Naive thymus-derived CD8-positive, alpha-beta T cell (primary cell): ENCODE measurements around the gene PRR27. TPM values are rescaled to one million over a fixed set of nuclear protein-coding genes. Genes with fewer than 3 reads are reported as not detected.
"Not testable (repeated sequence)": the region's sequence is repeated elsewhere in the genome, so short reads cannot be mapped to it uniquely, and the experiment has no call there.

ENCODE experiments used
- ATAC-seq, 2 donors: fragments of 150-1000 bp; cut with Tn5 transposase in 1 of 2; sonication (Bioruptor Pico), chemical (Tn5 transposase) in 1 of 2; 1 replicate in 1 of 2; 2 replicates in 1 of 2; pipeline ENCODE4 v1.10.0; 2021; ENCODE audit warnings: mild to moderate bottlenecking in 2 of 2, moderate library complexity in 2 of 2
- POLR2A ChIA-PET: fragments of 350-600 bp; sonication (Branson Sonifier 250); formaldehyde crosslinking; loops from one replicate; lab custom pipeline; 2021; ENCODE audit warnings: antibody characterized with exemption; lab: Charles Lee
- DNase-seq, 10 donors: peaks; one replicate each; pipeline versions ENCODE4 v3.0.0 to v3.0.0-alpha.2; 2020 to 2022
- H3K27ac Mint-ChIP-seq, 10 donors: one replicate each; pipeline ENCODE4 v1.8.0; 2020 to 2022; ENCODE audit warnings: mild to moderate bottlenecking in 10 of 10, mixed read lengths in 10 of 10, moderate library complexity in 4 of 10, inconsistent platforms in 1 of 10
- H3K27me3 Mint-ChIP-seq, 5 donors: one replicate each; pipeline ENCODE4 v1.8.0; 2021 to 2022; ENCODE audit warnings: mixed read lengths in 5 of 5
- H3K36me3 Mint-ChIP-seq, 3 donors: one replicate each; pipeline ENCODE4 v1.8.0; 2020 to 2022; ENCODE audit warnings: mixed read lengths in 3 of 3, mild to moderate bottlenecking in 2 of 3, inconsistent platforms in 1 of 3
- H3K4me1 Mint-ChIP-seq, 4 donors: one replicate each; pipeline ENCODE4 v1.8.0; 2021 to 2022; ENCODE audit warnings: mixed read lengths in 4 of 4
- H3K4me3 Mint-ChIP-seq, 10 donors: one replicate each; pipeline ENCODE4 v1.8.0; 2020 to 2022; ENCODE audit warnings: mild to moderate bottlenecking in 10 of 10, mixed read lengths in 10 of 10, moderate library complexity in 6 of 10, inconsistent platforms in 1 of 10
- H3K9me3 Mint-ChIP-seq, 9 donors: one replicate each; pipeline ENCODE4 v1.8.0; 2020 to 2022; ENCODE audit warnings: mixed read lengths in 9 of 9, mild to moderate bottlenecking in 3 of 9, inconsistent platforms in 1 of 9, moderate library complexity in 1 of 9
- polyA plus RNA-seq, 3 donors: library from polyadenylated mRNA; unstranded; fragments of 300-500 nt; fragmentation: Illumina TruSeq; gene quantifications; one replicate each; pipeline ENCODE4 v1.2.3, GENCODE V29; 2021
- total RNA-seq, 8 experiments: library from RNA in 2 of 8; stranded (reverse) in 2 of 8; gene quantifications; one replicate each; pipeline ENCODE4 v1.2.3 and lab custom pipeline; 2021 to 2026

Gene PRR27
- total and polyA plus RNA-seq, 5 experiments from 2014 or later, result not detected

DNA sequence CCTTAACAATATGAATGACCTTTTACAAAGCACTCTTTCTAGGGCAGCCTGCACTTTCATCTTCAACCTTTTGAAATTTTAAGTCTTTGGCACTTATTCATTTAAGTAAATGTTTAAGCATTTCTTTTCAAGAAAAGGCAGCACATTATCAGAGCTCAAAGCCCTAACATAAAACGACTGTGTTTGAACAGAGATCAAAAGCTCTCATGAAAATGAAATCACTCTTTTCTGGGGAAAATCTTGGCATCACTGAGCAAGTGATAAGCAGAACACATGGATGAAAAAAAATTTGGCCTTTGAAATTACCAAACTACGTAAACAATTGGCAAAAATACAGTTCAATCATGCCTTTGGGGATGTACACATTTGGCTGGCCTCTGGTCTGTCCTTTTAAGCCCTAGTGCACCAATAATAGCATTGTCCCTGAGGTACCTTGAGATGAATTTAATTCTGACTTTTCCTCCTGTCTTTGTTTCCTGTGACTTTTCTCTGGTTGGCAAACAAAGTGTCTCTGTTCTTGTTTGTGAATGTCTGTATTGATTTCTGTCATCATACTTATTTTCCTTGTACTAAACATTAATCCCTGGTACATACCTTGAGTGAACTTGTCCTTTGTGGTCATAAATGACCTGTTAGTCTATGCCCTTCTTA lies 28.6 kb downstream of the PRR27 start:
- no peak overlapping the region for H3K4me3 Mint-ChIP-seq
- POLR2A ChIA-PET, result no interaction called here

DNA sequence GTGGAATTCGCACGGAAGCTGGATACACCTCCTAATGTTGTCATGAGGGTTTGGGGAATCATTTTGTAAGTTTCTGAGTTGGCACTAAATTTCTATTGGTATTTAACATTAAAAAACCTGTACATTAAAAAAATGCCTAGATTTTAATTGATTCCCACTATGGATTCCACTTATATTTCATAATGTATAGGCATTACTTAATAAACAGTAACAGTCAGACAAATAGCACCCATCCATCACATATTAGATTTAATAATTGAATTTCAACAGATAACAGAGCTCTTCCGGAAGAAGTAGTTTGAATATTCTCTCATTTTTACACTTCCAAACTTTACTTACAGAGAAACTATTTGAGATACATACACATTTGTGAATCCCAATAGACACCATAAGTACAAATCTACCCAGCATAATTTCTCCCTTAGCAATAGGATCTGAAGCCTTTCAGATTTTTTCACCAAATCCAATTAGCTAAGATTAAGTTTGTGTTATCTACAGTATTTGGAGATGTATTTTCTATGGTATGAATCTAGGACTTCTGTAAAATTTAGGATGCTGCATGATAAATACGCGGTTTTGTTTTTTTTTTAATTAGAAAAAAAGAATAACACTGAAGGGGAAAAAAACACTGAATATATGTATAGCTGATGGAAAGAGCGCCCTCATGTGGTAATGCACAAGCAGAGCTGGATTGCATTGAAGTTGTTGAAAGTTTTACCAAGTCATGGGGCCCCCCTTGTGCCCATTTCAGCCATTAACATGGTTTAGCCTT lies 29.3 kb downstream of the PRR27 start:
- no peaks in the 10 kb centered on the region for H3K4me1 Mint-ChIP-seq
- no peak for ATAC-seq
- H3K27me3 Mint-ChIP-seq, result peaks cover 0 to 7% (median 0%) of the 10 kb centered on the region in 5 donors
- POLR2A ChIA-PET, result no interaction called here
- no peak overlapping the region for H3K27ac Mint-ChIP-seq
- no peaks in the 10 kb centered on the region for H3K36me3 Mint-ChIP-seq
- no peak overlapping the region for H3K4me3 Mint-ChIP-seq
- DNase-seq, result peak in 1 of 10 donors; percentile 3
- no peaks in the 10 kb centered on the region for H3K9me3 Mint-ChIP-seq

More for the DNA sequence above, 28.6 kb downstream of the PRR27 start:
- ATAC-seq (no peak), DNase-seq (no peak)
- Mint-ChIP-seq H3K4me1 (no peaks in the 10 kb centered on the region), H3K9me3 (no peaks in the 10 kb centered on the region), H3K36me3 (no peaks in the 10 kb centered on the region), H3K27me3 (peaks cover 0 to 7% (median 0%) of the 10 kb centered on the region in 5 donors), H3K27ac (no peak overlapping the region)

DNA sequence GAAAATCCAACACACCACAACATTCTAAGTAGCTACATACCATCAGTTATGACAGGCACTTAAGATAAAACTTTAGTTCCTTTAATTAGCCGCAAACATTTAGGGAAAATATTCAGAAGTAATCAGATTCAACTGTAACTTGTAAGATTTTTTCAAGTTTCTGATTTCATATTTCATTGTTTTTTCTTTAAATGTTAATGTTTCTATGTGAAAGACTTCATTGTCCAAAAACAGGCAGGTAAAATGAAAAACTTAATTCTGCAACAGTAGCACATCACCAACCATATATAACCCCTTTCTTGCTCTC lies 29.9 kb downstream of the PRR27 start:
- Mint-ChIP-seq H3K27me3 (peaks cover 0 to 7% (median 0%) of the 10 kb centered on the region in 5 donors), H3K4me1 (no peaks in the 10 kb centered on the region), H3K9me3 (no peaks in the 10 kb centered on the region), H3K4me3 (no peak overlapping the region), H3K36me3 (no peaks in the 10 kb centered on the region), H3K27ac (no peak overlapping the region)
- no peak for ATAC-seq
- no peak for DNase-seq
- POLR2A ChIA-PET, result no interaction called here

DNA sequence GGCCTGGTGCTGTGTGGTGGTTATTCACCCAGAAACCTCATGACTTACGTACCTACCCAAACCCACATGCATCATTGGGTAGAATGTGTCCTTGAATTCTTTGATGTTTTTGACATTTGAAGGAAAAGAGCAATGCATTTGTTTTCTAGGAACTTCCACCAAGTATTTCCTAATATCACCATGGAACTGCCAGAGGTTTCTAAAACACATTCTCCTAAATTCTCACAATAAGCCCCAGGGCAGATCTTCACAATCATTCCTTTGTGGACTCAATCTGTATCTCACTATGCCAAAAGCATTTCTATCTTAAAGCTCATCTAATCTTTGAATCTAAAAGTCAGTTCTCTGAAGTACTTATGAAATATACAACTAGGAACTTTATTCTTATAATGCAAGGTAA lies 33.2 kb downstream of the PRR27 start:
- no peaks in the 10 kb centered on the region for H3K36me3 Mint-ChIP-seq
- no peak overlapping the region for H3K4me3 Mint-ChIP-seq
- no peaks in the 10 kb centered on the region for H3K9me3 Mint-ChIP-seq
- POLR2A ChIA-PET, result no interaction called here
- DNase-seq (no peak), ATAC-seq (no peak)
- peak overlapping the region in 1 of 10 donors; percentile 36 for H3K27ac Mint-ChIP-seq
- H3K27me3 Mint-ChIP-seq, result peaks cover 0 to 6% (median 0%) of the 10 kb centered on the region in 5 donors
- H3K4me1 Mint-ChIP-seq, result no peaks in the 10 kb centered on the region

DNA sequence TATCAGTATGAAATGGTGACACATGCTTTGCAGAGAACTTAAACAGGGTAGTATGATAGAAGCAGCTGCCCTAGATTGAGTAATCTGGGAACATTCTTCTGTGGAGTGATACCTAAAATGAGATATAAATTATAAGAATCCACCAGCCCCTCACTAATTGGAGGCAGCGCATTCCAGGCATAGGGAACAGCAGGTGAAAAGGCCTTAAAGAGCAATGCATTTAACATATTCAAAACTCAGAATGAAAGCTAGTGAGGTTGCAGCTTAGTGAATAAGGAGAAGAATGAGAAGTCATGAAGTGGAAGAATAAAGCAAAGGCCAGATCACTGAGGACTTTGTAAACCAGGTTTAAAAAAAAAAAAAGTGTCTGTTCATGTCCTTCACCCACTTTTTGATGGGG lies 36.5 kb downstream of the PRR27 start:
- no peaks in the 10 kb centered on the region for H3K4me1 Mint-ChIP-seq
- POLR2A ChIA-PET, result no interaction called here
- no peak overlapping the region for H3K27ac Mint-ChIP-seq
- ATAC-seq (no peak), DNase-seq (no peak)
- no peak overlapping the region for H3K4me3 Mint-ChIP-seq
- H3K27me3 Mint-ChIP-seq, result peaks cover 0 to 1% (median 0%) of the 10 kb centered on the region in 5 donors
- no peaks in the 10 kb centered on the region for H3K36me3 Mint-ChIP-seq
- no peaks in the 10 kb centered on the region for H3K9me3 Mint-ChIP-seq

DNA sequence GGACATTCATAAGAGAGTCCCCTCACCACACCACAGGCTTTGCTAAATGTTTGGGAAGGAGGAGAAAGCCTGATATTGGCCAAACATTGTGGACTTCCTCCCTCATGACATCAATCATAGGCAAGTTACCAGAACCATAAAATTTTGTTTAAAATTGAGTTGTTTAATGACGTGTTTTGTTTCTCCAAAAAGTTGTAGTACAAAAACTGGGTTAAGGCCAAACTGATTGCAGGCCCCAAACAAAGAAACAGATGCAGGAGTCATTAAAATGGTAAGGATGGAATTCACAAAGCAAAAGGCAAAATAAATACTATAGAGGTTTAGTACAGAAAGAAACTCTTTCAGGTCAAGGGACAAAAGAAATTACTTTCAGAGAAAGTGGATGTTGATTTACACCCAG lies 37.6 kb downstream of the PRR27 start:
- Mint-ChIP-seq H3K36me3 (no peaks in the 10 kb centered on the region), H3K9me3 (no peaks in the 10 kb centered on the region), H3K27ac (no peak overlapping the region), H3K27me3 (no peaks in the 10 kb centered on the region), H3K4me1 (no peaks in the 10 kb centered on the region), H3K4me3 (no peak overlapping the region)
- DNase-seq (no peak), ATAC-seq (no peak)
- POLR2A ChIA-PET, result no interaction called here

DNA sequence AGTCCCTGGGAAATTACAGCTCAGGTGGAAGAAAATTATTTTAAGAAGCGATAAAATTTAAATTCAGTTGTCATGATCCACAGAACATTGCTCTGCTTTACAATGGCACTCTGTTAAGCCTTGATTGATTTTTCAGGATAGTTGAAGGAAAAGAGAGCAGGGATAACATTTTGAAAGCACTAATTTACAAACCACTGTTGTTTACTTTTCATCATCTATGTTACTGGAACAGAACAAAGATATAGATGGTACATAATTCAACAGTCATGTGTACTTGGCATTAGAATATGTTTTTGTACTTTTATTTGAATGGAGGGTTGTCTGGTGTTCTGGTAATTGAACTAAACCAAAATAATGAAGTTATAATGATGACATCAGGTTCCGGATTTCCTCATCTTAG lies 38.9 kb downstream of the PRR27 start:
- no peak overlapping the region for H3K4me3 Mint-ChIP-seq
- POLR2A ChIA-PET, result no interaction called here
- H3K27ac Mint-ChIP-seq, result no peak overlapping the region
- H3K27me3 Mint-ChIP-seq, result no peaks in the 10 kb centered on the region
- no peaks in the 10 kb centered on the region for H3K36me3 Mint-ChIP-seq
- no peak for DNase-seq
- ATAC-seq, result no peak
- no peaks in the 10 kb centered on the region for H3K4me1 Mint-ChIP-seq
- H3K9me3 Mint-ChIP-seq, result no peaks in the 10 kb centered on the region

DNA sequence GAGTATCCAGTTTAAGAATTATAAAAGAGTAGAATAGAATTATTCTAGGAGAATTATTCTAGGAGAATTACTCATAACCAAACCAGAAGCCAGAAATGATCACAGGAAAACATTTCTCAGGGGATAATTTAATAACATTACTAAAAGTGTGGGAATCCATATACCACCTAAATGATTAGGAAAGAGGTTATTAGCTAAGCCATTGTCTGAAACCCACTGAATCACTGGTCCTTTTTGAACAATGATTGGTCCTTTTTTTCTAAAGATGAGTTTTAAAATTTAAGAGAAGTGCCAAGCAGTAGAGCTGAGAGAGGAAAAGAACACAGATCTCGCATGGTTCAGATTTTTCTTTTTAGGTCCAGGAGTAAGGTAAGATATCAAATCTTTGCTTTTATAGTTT lies 41.4 kb downstream of the PRR27 start, which contains the start of gene ODAM:
ODAM (plus strand) TSS at position 301 of the 400 bp plus-strand sequence. CDS start 819 bp downstream, outside the sequence.
- Mint-ChIP-seq H3K27ac (no peak within 1 kb of the TSS), H3K27me3 (no peaks in the 10 kb centered on the region), H3K36me3 (no peaks in the 10 kb centered on the region), H3K9me3 (no peaks in the 10 kb centered on the region), H3K4me3 (no peak within 1 kb of the TSS), H3K4me1 (no peaks in the 10 kb centered on the region)
- DNase-seq, result no peak
- POLR2A ChIA-PET, result no interaction called here
- no peak for ATAC-seq

DNA sequence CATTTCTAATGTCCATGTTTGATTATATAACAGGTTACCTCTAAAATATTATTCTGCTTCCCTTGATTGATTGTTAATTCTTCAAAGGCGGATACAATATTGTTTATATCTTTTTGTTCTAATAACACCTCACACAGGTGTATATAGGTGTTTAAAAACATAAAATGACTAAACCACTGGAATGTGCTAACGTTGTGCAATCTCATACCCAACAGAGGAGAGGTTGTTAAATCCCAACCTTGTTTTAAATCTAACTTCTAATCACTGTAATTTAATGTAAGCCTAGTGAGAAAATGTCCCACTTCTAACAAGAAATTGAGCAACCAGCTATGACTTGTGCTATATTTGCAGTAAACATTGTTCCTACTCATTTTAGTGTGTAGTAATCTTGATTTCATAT lies 42.8 kb downstream of the PRR27 start:
- no peak for ATAC-seq
- no peak overlapping the region for H3K4me3 Mint-ChIP-seq
- H3K9me3 Mint-ChIP-seq, result no peaks in the 10 kb centered on the region
- no peak for DNase-seq
- no peak overlapping the region for H3K27ac Mint-ChIP-seq
- POLR2A ChIA-PET, result no interaction called here
- no peaks in the 10 kb centered on the region for H3K4me1 Mint-ChIP-seq
- no peaks in the 10 kb centered on the region for H3K36me3 Mint-ChIP-seq
- H3K27me3 Mint-ChIP-seq, result no peaks in the 10 kb centered on the region

DNA sequence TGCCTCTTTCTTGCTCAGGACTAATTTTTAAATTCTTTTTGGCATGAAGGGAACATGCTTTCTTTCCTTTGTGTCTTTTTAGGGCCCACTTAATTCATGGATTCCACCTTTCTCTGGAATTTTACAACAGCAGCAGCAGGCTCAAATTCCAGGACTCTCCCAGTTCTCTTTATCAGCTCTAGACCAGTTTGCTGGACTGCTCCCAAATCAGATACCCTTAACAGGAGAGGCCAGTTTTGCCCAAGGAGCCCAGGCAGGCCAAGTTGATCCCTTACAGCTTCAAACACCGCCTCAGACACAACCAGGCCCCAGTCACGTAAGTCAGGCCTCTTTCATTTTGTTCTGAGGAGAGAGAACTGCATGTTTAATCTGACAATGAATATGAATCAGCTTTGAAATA lies 43.8 kb downstream of the PRR27 start:
- Mint-ChIP-seq H3K36me3 (no peaks in the 10 kb centered on the region), H3K4me1 (no peaks in the 10 kb centered on the region), H3K27me3 (no peaks in the 10 kb centered on the region), H3K4me3 (no peak overlapping the region), H3K9me3 (no peaks in the 10 kb centered on the region), H3K27ac (no peak overlapping the region)
- DNase-seq, result no peak
- ATAC-seq, result no peak
- POLR2A ChIA-PET, result no interaction called here

DNA sequence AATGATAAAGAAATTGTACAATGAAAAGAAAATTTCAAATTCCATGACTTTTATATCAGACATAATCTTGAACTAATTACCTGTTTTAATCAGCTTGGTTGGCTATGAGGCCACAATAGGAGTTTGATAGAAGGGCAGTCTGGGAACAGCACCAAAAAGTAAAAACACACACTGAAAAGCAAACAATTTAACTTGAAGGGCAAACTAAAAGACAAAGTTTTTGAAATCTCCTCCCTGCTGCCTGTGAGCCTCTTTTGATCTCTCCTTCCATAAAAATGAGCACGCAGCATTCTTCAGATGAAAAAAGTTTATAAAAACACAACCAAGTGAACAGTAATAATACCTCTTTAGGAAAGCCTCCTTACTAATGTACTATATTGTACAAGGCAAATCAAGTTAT lies 49.6 kb downstream of the PRR27 start:
- DNase-seq, result no peak
- no peaks in the 10 kb centered on the region for H3K27me3 Mint-ChIP-seq
- H3K27ac Mint-ChIP-seq, result no peak overlapping the region
- H3K9me3 Mint-ChIP-seq, result peaks cover 0 to 1% (median 0%) of the 10 kb centered on the region in 9 donors
- no peak overlapping the region for H3K4me3 Mint-ChIP-seq
- ATAC-seq, result no peak
- POLR2A ChIA-PET, result no interaction called here
- no peaks in the 10 kb centered on the region for H3K36me3 Mint-ChIP-seq
- H3K4me1 Mint-ChIP-seq, result no peaks in the 10 kb centered on the region

DNA sequence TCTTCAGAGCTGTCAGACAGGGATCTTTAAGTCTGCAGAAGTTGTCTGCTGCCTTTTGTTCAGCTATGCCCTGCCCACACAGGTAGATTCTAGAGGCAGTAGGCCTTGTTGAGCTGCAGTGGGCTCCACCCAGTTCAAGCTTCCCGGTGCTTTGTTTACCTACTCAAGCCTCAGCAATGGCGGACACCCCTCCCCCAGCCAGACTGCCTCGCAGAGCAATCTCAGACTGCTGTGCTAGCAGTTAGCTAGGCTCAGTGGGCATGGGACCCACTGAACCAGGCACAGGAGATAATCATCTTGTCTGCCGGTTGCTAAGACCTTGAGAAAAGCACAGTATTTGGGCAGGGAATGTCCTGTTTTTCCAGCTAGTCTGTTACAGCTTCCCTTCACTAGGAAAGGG lies 58.7 kb downstream of the PRR27 start:
- H3K27me3 Mint-ChIP-seq, POLR2A ChIA-PET, H3K27ac Mint-ChIP-seq, H3K36me3 Mint-ChIP-seq, H3K4me3 Mint-ChIP-seq, ATAC-seq, H3K4me1 Mint-ChIP-seq: not testable (repeated sequence)
- H3K9me3 Mint-ChIP-seq, result peaks cover 2 to 38% (median 6%) of the 10 kb centered on the region in 9 donors
- DNase-seq, result peak in 1 of 10 donors; percentile 35
